Measurements from ENCODE around the gene MT1H.
"Not testable (repeated sequence)": the region's sequence is repeated elsewhere in the genome, so short reads cannot be mapped to it uniquely, and the experiment has no call there.

GRCh38 chr16:56621665-56622445 is 47.8 kb upstream of the MT1H start:
- not testable (repeated sequence) for TF ChIP-seq CTCF (IDR thresholded peaks at IDR 0.05; ENCODE audit: low read length); EZH2 (optimal IDR thresholded peaks at IDR 0.05; ENCODE audit: low read depth, low read length); EZH2phosphoT487 (IDR thresholded peaks at IDR 0.05; ENCODE audit: low read length)
